GM23338 (cell line): Measurements from ENCODE around the gene MAPK13. TPM values are rescaled to one million over a fixed set of nuclear protein-coding genes. Genes with fewer than 3 reads are reported as not detected.

ENCODE experiments used
- ATAC-seq: fragments of 200-7000 bp; cut with Tn5 transposase; 3 replicates; pipeline ENCODE4 v1.9.1; 2020
- DNase-seq: peaks from one replicate; pipeline ENCODE4 v3.0.0-alpha.2; 2015; ENCODE audit warnings: low spot score
- H2AFZ ChIP-seq: fragments of 200-600 bp; sonication (generic); 2 replicates; pipeline ENCODE4 v1.8.0; 2016; ENCODE audit warnings: antibody characterized with exemption, mild to moderate bottlenecking, moderate library complexity
- H3F3A ChIP-seq: fragments of 200-600 bp; sonication (generic); replicated peaks from 2 replicates; pipeline ENCODE4 v1.8.0; 2017; ENCODE audit warnings: antibody characterized with exemption, mixed run types, low read depth
- H3K27ac ChIP-seq: fragments of 200-600 bp; sonication (generic); 2 replicates; pipeline ENCODE4 v1.6.1; 2016; ENCODE audit warnings: low read depth
- H3K27me3 ChIP-seq: fragments of 200-600 bp; sonication (generic); 2 replicates; pipeline ENCODE4 v1.8.0; 2016; ENCODE audit warnings: mild to moderate bottlenecking, mixed run types, moderate library complexity; ENCODE audit not compliant: insufficient read depth
- H3K36me3 ChIP-seq: fragments of 200-600 bp; sonication (generic); 2 replicates; pipeline ENCODE4 v1.8.0; 2016; ENCODE audit warnings: mild to moderate bottlenecking; ENCODE audit not compliant: insufficient read depth
- H3K4me1 ChIP-seq: fragments of 200-600 bp; sonication (generic); 2 replicates; pipeline ENCODE4 v1.8.0; 2016; ENCODE audit warnings: mild to moderate bottlenecking, moderate library complexity; ENCODE audit not compliant: insufficient read depth
- H3K4me2 ChIP-seq: fragments of 200-600 bp; sonication (generic); 2 replicates; pipeline ENCODE4 v1.7.1; 2017; ENCODE audit warnings: mixed run types
- H3K4me3 ChIP-seq: fragments of 200-600 bp; sonication (generic); 2 replicates; pipeline ENCODE4 v1.6.1; 2016; ENCODE audit warnings: mixed run types
- H3K79me2 ChIP-seq: fragments of 200-600 bp; sonication (generic); replicated peaks from 2 replicates; pipeline ENCODE4 v1.8.0; 2017; ENCODE audit warnings: mild to moderate bottlenecking; ENCODE audit not compliant: insufficient read depth
- H3K9me2 ChIP-seq: fragments of 200-600 bp; sonication (generic); 2 replicates; pipeline ENCODE4 v1.8.0; 2017; ENCODE audit not compliant: insufficient read depth
- H4K20me1 ChIP-seq: fragments of 200-600 bp; sonication (generic); replicated peaks from 2 replicates; pipeline ENCODE4 v1.8.0; 2017; ENCODE audit warnings: mild to moderate bottlenecking; ENCODE audit not compliant: insufficient read depth
- H3K27ac Mint-ChIP-seq: 2 replicates; pipeline ENCODE4 v1.8.0; 2020; ENCODE audit warnings: inconsistent platforms, mild to moderate bottlenecking, moderate library complexity, mixed read lengths
- H3K27me3 Mint-ChIP-seq: 3 replicates; pipeline ENCODE4 v1.8.0; 2022; ENCODE audit warnings: low read depth, mild to moderate bottlenecking, moderate library complexity, mixed read lengths, inconsistent platforms; ENCODE audit not compliant: insufficient read depth, poor library complexity
- H3K36me3 Mint-ChIP-seq: 3 replicates; pipeline ENCODE4 v1.8.0; 2021; ENCODE audit warnings: low read depth, mild to moderate bottlenecking, inconsistent platforms, moderate library complexity, mixed read lengths
- H3K4me1 Mint-ChIP-seq: 3 replicates; pipeline ENCODE4 v1.8.0; 2020; ENCODE audit warnings: mild to moderate bottlenecking, inconsistent platforms, mixed read lengths
- H3K4me3 Mint-ChIP-seq: 3 replicates; pipeline ENCODE4 v1.8.0; 2021; ENCODE audit warnings: moderate library complexity, mild to moderate bottlenecking, inconsistent platforms, mixed read lengths
- H3K9me3 Mint-ChIP-seq: 3 replicates; pipeline ENCODE4 v1.8.0; 2020; ENCODE audit warnings: moderate library complexity, mild to moderate bottlenecking, inconsistent platforms, mixed read lengths
- CREB1 ChIP-seq: fragments of 250-450 bp; sonication (Bioruptor Pico); IDR thresholded peaks from 2 replicates; pipeline ENCODE4 v1.5.0; 2020; ENCODE audit warnings: low read depth, mild to moderate bottlenecking, moderate library complexity
- NANOG ChIP-seq: IDR thresholded peaks from 2 replicates; pipeline ENCODE4 v1.6.1; 2016; ENCODE audit warnings: antibody characterized with exemption, borderline replicate concordance
- STAT1 ChIP-seq: IDR thresholded peaks from one replicate; pipeline ENCODE4 v1.6.1; 2016; ENCODE audit warnings: antibody characterized with exemption; ENCODE audit not compliant: unreplicated experiment
- ZNF114 ChIP-seq: fragments of 250-450 bp; sonication (Bioruptor Pico); IDR thresholded peaks from 2 replicates; pipeline ENCODE4 v1.5.0; 2020; ENCODE audit warnings: mild to moderate bottlenecking, moderate library complexity
- ZNF331 ChIP-seq: fragments of 250-450 bp; sonication (Bioruptor Pico); IDR thresholded peaks from 2 replicates; pipeline ENCODE4 v1.5.0; 2020; ENCODE audit warnings: low read depth, mild to moderate bottlenecking, moderate library complexity
- polyA plus RNA-seq: library from polyadenylated mRNA; unstranded; fragments of >200 nt; fragmentation: Nextera tagmentation; extraction: Ambion mirVana; gene quantifications from 2 replicates; pipeline ENCODE4 v1.2.1, GENCODE V29; 2016
- total RNA-seq: library from RNA; depleted of rRNA; stranded (reverse); fragments of >200 nt; shearing (Covaris generic); gene quantifications from 2 replicates; pipeline ENCODE4 v1.2.3, GENCODE V29; 2014
- TF ChIP-seq, protein P1 (sequence below): fragments of 250-450 bp; sonication (Bioruptor Pico); IDR thresholded peaks from 2 replicates; pipeline ENCODE4 v1.5.0; 2020; ENCODE audit warnings: mild to moderate bottlenecking, moderate library complexity
- TF ChIP-seq, protein P2 (sequence below): IDR thresholded peaks from one replicate; pipeline ENCODE4 v1.6.1; 2018; ENCODE audit warnings: antibody characterized with exemption; ENCODE audit not compliant: unreplicated experiment
- TF ChIP-seq, protein P3 (sequence below): IDR thresholded peaks from 2 replicates; pipeline ENCODE4 v1.6.1; 2016; ENCODE audit warnings: antibody characterized with exemption
- TF ChIP-seq, protein P4 (sequence below), 2 experiments: fragments of 200-600 bp in 1 of 2; sonication (generic) in 1 of 2; conservative IDR thresholded peaks; 2 replicates each; pipeline versions ENCODE4 v1.5.1 to v1.6.1; 2016 to 2017; ENCODE audit warnings: antibody characterized with exemption in 2 of 2, low read depth in 2 of 2, mild to moderate bottlenecking in 2 of 2, moderate library complexity in 1 of 2

MAPK13 gene
- total and polyA plus RNA-seq, 2 experiments from 2014 or later: 6.3 to 12.3 TPM

DNA sequence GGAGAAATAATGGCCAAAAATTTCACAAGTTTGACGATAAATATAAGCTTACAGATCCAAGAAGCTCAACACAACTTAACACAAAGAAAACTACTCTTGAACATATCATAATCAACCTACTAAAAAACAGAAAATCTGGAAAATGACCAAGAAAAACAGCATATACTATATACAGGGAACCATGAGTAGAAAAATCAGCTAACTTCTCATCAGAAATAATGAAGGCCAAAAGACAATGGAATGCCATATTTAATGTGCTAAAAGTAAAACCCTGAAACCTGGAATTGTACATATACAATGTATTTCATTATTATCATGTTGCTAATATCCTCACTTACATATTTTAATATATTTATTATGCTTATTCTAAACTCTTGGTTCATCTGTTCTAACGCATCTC, 25.3 kb downstream of the MAPK13 start:
- Histone ChIP-seq H4K20me1 (no peaks in the 10 kb centered on the region), H3K4me1 (no peaks in the 10 kb centered on the region), H3K27me3 (no peaks in the 10 kb centered on the region), H3K4me3 (no peak overlapping the region), H3K27ac (no peak overlapping the region), H3K9me2 (no peaks in the 10 kb centered on the region), H3F3A (no peaks in the 10 kb centered on the region), H3K36me3 (no peaks in the 10 kb centered on the region; the same call in 1 of the 2 replicates), H2AFZ (no peak overlapping the region), H3K4me2 (no peak overlapping the region), H3K79me2 (no peaks in the 10 kb centered on the region)
- Mint-ChIP-seq H3K4me3 (no peak overlapping the region), H3K4me1 (no peaks in the 10 kb centered on the region), H3K36me3 (peaks cover 2% of the 10 kb centered on the region; the same call in 1 of the 3 replicates), H3K9me3 (peaks cover 18% of the 10 kb centered on the region; the same call in 2 of the 3 replicates), H3K27ac (no peak overlapping the region), H3K27me3 (no peaks in the 10 kb centered on the region)
- ATAC-seq (no peak), DNase-seq (no peak)
- TF ChIP-seq, protein P1, sequence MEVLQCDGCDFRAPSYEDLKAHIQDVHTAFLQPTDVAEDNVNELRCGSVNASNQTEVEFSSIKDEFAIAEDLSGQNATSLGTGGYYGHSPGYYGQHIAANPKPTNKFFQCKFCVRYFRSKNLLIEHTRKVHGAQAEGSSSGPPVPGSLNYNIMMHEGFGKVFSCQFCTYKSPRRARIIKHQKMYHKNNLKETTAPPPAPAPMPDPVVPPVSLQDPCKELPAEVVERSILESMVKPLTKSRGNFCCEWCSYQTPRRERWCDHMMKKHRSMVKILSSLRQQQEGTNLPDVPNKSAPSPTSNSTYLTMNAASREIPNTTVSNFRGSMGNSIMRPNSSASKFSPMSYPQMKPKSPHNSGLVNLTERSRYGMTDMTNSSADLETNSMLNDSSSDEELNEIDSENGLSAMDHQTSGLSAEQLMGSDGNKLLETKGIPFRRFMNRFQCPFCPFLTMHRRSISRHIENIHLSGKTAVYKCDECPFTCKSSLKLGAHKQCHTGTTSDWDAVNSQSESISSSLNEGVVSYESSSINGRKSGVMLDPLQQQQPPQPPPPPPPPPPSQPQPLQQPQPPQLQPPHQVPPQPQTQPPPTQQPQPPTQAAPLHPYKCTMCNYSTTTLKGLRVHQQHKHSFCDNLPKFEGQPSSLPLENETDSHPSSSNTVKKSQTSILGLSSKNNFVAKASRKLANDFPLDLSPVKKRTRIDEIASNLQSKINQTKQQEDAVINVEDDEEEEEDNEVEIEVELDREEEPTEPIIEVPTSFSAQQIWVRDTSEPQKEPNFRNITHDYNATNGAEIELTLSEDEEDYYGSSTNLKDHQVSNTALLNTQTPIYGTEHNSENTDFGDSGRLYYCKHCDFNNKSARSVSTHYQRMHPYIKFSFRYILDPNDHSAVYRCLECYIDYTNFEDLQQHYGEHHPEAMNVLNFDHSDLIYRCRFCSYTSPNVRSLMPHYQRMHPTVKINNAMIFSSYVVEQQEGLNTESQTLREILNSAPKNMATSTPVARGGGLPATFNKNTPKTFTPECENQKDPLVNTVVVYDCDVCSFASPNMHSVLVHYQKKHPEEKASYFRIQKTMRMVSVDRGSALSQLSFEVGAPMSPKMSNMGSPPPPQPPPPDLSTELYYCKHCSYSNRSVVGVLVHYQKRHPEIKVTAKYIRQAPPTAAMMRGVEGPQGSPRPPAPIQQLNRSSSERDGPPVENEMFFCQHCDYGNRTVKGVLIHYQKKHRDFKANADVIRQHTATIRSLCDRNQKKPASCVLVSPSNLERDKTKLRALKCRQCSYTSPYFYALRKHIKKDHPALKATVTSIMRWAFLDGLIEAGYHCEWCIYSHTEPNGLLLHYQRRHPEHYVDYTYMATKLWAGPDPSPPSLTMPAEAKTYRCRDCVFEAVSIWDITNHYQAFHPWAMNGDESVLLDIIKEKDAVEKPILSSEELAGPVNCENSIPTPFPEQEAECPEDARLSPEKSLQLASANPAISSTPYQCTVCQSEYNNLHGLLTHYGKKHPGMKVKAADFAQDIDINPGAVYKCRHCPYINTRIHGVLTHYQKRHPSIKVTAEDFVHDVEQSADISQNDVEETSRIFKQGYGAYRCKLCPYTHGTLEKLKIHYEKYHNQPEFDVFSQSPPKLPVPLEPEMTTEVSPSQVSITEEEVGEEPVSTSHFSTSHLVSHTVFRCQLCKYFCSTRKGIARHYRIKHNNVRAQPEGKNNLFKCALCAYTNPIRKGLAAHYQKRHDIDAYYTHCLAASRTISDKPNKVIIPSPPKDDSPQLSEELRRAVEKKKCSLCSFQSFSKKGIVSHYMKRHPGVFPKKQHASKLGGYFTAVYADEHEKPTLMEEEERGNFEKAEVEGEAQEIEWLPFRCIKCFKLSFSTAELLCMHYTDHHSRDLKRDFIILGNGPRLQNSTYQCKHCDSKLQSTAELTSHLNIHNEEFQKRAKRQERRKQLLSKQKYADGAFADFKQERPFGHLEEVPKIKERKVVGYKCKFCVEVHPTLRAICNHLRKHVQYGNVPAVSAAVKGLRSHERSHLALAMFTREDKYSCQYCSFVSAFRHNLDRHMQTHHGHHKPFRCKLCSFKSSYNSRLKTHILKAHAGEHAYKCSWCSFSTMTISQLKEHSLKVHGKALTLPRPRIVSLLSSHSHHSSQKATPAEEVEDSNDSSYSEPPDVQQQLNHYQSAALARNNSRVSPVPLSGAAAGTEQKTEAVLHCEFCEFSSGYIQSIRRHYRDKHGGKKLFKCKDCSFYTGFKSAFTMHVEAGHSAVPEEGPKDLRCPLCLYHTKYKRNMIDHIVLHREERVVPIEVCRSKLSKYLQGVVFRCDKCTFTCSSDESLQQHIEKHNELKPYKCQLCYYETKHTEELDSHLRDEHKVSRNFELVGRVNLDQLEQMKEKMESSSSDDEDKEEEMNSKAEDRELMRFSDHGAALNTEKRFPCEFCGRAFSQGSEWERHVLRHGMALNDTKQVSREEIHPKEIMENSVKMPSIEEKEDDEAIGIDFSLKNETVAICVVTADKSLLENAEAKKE (CRISPR knock-in tag): no peak
- TF ChIP-seq STAT1: no peak
- TF ChIP-seq, protein P2, sequence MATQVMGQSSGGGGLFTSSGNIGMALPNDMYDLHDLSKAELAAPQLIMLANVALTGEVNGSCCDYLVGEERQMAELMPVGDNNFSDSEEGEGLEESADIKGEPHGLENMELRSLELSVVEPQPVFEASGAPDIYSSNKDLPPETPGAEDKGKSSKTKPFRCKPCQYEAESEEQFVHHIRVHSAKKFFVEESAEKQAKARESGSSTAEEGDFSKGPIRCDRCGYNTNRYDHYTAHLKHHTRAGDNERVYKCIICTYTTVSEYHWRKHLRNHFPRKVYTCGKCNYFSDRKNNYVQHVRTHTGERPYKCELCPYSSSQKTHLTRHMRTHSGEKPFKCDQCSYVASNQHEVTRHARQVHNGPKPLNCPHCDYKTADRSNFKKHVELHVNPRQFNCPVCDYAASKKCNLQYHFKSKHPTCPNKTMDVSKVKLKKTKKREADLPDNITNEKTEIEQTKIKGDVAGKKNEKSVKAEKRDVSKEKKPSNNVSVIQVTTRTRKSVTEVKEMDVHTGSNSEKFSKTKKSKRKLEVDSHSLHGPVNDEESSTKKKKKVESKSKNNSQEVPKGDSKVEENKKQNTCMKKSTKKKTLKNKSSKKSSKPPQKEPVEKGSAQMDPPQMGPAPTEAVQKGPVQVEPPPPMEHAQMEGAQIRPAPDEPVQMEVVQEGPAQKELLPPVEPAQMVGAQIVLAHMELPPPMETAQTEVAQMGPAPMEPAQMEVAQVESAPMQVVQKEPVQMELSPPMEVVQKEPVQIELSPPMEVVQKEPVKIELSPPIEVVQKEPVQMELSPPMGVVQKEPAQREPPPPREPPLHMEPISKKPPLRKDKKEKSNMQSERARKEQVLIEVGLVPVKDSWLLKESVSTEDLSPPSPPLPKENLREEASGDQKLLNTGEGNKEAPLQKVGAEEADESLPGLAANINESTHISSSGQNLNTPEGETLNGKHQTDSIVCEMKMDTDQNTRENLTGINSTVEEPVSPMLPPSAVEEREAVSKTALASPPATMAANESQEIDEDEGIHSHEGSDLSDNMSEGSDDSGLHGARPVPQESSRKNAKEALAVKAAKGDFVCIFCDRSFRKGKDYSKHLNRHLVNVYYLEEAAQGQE: no peak
- TF ChIP-seq, protein P3, sequence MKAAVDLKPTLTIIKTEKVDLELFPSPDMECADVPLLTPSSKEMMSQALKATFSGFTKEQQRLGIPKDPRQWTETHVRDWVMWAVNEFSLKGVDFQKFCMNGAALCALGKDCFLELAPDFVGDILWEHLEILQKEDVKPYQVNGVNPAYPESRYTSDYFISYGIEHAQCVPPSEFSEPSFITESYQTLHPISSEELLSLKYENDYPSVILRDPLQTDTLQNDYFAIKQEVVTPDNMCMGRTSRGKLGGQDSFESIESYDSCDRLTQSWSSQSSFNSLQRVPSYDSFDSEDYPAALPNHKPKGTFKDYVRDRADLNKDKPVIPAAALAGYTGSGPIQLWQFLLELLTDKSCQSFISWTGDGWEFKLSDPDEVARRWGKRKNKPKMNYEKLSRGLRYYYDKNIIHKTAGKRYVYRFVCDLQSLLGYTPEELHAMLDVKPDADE: no peak
- no peak for TF ChIP-seq CREB1
- TF ChIP-seq ZNF114: no peak
- TF ChIP-seq, protein P4, sequence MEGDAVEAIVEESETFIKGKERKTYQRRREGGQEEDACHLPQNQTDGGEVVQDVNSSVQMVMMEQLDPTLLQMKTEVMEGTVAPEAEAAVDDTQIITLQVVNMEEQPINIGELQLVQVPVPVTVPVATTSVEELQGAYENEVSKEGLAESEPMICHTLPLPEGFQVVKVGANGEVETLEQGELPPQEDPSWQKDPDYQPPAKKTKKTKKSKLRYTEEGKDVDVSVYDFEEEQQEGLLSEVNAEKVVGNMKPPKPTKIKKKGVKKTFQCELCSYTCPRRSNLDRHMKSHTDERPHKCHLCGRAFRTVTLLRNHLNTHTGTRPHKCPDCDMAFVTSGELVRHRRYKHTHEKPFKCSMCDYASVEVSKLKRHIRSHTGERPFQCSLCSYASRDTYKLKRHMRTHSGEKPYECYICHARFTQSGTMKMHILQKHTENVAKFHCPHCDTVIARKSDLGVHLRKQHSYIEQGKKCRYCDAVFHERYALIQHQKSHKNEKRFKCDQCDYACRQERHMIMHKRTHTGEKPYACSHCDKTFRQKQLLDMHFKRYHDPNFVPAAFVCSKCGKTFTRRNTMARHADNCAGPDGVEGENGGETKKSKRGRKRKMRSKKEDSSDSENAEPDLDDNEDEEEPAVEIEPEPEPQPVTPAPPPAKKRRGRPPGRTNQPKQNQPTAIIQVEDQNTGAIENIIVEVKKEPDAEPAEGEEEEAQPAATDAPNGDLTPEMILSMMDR (conservative IDR thresholded peaks at IDR 0.05; ENCODE audit: low read depth in 2 of 2): no peak
- TF ChIP-seq NANOG: no peak
- no peak for TF ChIP-seq ZNF331 (CRISPR knock-in tag)
